ENCODE measurements around the gene CLP1.
"Not testable (repeated sequence)": the region's sequence is repeated elsewhere in the genome, so short reads cannot be mapped to it uniquely, and the experiment has no call there.

Gene CLP1

DNA sequence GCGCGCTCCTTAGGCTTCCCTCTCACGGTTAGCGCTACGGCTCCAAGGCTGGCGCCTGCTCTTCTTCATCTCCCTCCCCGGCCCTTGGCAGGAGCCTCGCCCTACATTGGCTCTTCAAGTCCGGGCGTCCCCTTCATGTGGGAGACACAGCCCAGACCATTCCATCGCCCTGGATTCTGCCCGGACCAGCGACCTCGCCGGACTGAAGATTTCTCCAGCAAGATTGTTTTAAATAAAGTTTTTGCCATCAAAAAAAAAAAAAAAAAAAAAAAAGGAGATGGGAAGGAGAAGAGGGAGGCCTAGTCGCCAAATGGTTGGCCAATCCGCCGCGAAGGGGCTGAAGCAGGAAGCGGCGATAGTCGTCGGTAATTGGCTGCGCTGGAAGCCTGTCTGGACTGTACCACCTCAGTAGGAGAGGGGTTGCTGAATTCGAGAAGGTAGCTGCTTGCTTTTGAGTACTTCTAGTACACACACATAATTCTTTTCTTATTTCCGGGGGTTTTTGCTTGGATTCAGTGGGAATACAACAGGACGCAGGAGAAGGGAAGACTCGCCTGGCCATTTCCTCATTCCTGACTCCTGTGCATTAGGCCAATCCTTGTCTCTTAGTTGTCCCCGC, 9.7 kb downstream of the CLP1 start:
- peak; percentile 99 for DNase-seq (ENCODE audit: low spot score)

DNA sequence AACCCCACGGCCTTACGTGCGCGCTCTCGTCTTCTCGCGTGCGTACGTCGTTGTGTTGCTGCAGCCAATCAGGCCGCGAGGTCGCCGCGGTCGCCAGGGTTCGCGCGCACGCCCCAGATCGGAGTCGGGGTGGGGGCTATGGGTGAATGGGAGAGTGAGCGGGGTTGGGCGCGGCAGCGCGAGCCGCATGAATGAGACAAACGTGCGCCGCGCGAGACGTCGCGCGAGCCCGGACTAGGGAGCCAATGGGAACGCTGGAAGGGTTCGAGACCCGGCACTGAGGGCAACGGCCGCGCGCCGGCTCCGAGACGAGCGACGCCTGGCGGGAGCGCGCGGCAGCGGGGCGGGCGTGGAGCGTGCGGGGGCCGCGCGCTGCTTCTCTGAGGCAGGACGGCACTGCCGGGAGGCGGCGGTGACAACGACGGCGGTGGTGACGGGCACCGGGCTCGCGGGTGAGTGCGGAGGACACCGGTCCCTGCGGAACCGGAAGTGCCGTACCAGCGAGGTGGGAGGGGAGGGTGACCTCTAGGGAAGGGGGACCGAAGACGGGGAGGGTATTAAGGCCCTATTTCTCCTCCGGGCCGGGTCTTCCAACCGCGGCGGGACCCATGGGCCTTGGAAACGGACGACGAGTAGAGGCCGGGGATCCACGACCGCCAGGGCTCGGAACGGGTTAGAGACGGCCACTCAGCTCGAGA, 10.3 kb downstream of the CLP1 start, which contains the start of gene ZDHHC5:
TSS of gene ZDHHC5 (plus strand) at position 379 of the 698 bp plus-strand sequence. CDS start 4,977 bp downstream, outside the sequence.
- DNase-seq (ENCODE audit: low spot score): peak; percentile 99

DNA sequence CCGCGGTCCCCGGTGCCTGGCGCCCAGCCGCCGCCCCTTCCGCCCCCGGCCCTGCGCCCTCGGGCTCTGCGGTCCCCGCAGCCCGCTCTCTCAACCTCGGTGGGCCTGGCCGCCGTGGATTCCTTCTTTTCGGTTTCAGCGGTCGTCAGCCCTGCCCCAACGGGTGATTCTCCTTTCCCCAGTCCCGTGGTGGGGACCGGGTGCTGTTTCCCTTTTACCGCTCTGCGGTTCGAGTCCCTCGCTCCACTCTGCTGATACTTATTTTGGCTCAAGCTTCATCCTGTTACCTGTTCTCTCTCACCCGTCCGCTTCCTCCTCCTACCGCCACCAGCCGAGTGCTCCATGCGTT, 10.8 kb downstream of the CLP1 start:
- DNase-seq (ENCODE audit: low spot score): no peak

DNA sequence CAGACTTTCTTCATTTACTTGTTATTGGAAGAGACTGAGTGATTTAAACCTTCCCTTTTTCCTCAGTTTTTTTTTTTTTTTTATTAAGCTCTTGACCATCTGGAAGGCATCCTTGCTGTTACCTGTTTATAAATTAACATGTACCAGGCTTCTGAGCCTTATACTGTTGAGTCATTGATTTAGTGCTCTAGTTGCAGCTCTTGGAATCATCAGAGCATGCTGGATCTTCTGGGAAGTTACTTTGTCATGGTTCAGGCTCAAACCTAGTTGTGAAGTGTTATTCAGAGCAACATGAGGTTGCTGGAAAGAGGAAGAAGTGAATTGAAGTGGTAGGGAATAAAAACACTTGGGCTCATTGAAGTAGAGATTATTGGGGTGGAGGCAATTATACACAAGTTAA, 16.7 kb downstream of the CLP1 start:
- no peak for DNase-seq (ENCODE audit: low spot score)

DNA sequence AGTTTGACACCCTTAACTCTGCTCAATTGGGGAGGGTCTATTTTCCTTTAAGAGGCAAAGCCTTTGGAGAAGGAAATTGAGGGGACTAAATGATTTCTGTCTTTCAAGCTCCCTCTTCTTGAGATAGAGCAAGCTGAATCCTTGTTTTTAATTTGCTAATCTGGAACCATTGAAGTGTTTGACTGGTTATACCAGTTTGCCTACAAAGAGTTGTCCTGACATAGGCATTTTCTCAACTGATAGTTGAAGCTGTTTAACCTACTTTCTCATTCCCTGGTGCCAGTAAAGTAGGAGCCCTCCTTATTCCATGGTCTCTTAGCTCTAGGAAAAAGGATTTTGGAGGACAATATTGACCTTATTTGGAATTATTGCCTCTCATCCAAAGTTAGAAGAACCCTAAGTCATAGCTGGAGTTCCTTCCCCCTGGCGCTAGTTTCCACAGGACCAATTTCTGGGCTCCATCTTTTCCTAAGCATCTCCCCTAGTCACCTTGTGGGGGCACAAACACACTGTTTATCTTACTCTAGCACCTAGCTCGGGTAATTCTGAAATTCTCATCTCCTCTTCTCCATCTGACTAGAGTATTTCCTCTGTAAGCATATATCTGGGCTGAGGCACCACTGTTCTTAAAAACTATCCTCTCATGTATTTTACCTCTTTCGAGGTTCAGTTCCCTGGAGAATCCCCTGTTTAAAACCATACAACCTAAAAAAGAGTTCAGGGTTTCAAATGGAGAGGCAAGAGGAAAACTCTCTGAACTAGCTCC, 17.8 kb downstream of the CLP1 start:
- no peak for DNase-seq (ENCODE audit: low spot score)

DNA sequence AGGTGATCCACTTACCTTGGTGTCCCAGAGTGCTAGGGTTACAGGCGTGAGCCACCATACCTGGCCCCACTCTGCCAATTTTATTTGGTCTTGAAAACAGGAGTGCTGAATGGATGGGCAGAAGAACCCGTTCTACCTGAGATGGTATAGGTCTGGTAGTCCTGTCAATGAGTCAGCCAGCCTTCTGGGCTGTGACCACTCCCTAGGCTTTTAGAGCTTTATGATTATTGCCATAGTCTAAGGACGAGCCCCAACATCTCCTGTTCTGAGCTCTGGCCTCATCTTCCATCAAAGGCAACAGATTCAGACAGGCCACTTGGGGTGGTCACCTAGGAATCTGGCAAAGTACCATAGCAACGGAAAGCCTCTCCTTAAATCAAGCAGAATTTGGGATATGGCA, 21.8 kb downstream of the CLP1 start:
- DNase-seq (ENCODE audit: low spot score): no peak

DNA sequence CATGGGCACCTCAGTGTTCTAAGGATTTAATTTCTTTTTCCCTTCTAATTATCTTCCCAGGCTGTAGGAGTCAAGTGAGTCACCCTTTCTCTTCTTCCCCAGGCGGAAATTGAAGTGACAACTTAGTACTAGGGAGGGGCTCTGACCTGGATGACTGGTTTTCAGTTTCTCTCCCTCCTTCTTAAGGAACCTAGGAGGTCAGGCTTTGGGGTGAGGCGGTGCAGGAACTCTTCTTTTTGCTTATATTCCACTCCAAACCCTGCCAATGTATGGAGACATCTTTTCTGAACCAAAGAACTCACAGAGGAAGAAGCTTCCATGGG, 23.0 kb downstream of the CLP1 start:
- DNase-seq (ENCODE audit: low spot score): no peak

DNA sequence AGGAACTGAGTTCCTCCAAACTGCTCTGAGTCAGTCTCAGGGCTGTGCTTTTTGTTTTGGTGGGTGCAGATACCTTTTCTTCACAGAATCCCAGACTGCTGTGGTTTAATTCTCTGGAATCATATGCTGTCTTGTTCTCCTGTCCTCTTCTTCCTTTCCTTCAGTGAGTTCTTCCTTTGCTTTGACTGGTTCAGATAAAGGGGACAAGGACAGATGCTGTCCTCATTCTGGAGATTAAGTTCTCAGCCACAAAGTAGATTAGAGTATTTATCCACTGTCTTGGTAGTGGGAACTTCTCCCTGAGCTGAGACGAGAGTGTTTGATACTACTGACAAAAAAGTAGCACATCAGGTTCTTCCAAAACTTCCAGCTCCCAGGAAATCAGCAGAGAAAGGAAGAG, 23.6 kb downstream of the CLP1 start:
- no peak for DNase-seq (ENCODE audit: low spot score)

DNA sequence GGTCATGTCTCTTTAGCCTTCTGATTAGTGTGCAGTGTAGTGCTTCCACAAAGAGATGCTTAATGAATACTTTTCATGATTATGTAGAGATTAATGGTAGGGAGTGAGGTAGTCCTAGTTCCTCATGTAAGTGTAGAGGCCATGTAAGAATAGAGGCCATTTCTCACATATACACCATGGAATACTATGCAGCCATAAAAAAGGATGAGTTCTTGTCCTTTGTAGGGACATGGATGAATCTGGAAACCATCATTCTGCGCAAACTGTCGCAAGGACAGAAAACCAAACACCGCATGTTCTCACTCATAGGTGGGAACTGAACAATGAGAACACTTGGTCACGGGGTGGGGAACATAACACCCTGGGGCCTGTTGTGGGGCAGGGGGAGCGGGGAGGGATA, 32.9 kb downstream of the CLP1 start:
- DNase-seq (ENCODE audit: low spot score): not testable (repeated sequence)

DNA sequence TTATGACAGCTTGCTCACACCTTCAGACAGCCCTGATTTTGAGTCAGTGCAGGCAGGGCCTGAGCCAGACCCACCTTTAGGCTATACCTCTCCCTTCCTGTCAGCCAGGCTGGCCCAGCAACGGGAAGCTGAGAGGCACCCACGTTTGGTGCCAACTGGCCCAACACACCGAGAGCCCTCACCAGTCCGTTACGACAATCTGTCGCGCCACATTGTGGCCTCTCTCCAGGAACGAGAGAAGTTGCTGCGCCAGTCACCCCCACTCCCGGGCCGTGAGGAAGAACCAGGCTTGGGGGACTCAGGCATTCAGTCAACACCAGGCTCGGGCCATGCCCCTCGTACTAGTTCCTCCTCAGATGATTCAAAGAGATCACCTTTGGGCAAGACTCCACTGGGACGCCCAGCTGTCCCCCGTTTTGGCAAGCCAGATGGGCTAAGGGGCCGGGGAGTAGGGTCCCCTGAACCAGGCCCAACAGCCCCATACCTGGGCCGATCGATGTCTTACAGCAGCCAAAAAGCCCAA, 41.3 kb downstream of the CLP1 start:
- no peak for DNase-seq (ENCODE audit: low spot score)

DNA sequence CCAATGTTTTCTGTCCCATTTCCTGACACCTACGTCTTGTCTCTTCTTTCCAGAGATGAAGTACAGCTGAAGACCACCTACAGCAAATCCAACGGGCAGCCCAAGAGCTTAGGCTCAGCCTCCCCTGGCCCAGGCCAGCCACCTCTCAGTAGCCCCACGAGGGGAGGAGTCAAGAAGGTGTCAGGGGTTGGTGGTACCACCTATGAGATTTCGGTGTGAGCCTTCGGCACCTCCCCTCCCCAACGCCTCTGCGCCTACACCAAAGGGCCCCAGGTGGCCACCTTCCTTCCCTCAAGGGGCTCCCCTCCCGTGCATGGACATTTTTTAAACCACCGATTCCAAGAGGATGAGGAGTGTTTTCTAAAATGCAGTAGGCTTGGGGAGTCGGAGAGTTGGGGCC, 42.3 kb downstream of the CLP1 start:
- no peak for DNase-seq (ENCODE audit: low spot score)

DNA sequence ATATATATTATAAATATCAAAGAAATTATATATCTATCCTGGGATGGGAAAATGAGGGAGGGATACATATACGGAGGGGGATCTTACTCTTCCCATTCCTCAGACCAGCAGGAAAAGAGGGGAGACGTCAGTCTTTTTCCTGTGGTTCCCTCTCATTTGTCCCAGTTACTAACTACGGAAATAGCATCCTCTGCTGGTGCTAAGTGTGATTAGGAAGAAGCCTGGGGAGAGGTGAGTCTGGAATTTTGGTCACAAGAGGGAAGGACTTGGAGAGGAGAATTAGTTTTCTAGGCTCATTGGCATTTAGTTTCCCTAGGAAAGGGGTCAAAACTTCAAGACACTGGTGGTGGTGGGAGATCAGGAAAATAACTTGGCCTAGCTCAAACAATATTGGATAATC, 42.9 kb downstream of the CLP1 start:
- no peak for DNase-seq (ENCODE audit: low spot score)

DNA sequence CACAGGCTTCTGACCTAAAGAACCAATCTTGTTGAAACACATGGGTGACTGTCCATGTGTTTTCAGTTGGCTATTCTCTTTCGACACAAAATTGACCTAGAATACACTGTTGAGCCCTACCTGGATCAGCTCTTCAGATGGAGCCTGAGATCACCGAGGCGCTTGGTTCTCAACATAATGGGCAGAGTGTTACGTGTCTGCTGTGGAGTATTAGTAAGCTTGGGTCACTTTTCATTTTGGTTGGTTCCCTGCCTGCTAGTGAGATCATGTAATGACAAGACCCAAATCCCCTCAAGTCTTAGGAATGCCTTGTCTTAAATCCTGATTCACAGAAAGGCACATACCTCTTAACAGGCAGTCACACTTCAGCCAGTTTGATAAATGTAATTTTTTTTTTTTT, 45.8 kb downstream of the CLP1 start:
- DNase-seq (ENCODE audit: low spot score): no peak

DNA sequence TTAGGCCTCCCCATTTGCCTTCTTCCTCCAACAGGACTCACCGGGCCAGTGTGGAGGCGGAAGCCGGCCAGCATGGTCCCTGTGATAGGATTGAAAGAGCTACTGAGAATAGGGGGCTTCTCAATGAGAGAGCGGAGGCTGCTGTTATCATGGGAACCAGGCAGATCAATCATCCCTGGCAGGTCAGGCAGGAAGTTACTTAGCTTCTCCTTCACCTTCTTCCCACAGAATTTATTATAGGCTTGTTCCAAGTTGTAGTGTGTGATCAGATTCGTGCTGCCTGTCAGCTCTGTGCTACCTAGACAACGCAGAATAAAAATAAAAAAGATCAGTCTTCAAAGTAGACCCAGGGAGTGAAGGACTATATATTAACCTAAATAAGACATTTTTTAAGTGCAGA, 47.4 kb downstream of the CLP1 start:
- DNase-seq (ENCODE audit: low spot score): no peak

DNA sequence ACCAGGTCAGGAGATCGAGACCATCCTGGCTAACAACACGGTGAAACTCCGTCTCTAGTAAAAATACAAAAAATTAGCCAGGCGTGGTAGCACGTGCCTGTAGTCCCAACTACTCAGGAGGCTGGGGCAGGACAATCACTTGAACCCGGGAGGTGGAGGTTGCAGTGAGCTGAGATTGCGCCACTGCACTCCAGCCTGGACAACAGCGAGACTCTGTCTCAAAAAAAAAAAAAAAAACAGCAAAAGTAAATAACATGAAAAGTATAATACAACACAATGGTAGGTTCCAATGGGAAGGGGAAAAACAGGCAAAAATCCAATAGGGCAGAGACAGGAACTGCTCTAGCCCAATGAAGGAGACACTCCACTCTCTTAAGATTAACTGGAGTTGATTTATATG, 47.9 kb downstream of the CLP1 start:
- not testable (repeated sequence) for DNase-seq (ENCODE audit: low spot score)

DNA sequence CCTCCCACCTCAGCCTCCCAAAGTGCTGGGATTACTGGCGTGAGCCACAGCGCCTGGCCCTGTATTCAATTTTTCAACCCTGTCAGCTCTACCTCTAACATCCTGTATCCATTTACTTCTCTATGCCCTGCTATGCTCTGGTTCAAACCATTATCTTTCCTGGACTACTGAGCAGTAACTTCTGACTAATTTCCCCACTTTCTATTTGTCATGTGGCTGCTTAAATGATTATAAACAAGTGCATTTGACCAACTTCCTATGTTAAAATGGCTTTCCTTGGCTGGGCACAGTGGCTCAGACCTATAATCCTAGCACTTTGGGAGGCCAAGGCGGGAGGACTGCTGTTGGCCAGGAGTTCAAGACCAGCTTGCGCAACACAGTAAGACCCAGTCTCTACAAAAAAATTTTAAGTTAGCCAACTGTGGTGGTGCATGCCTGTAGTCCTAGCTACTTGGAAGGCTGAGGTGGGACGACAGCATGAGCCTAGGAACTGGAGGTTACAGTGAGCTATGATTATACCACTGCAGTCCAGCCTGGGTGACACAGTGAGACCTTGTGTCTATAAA, 52.3 kb downstream of the CLP1 start:
- DNase-seq (ENCODE audit: low spot score): no peak

All from globus pallidus (tissue), 1 donor.